GM23248 (cell line): ENCODE measurements around the gene CD84. TPM values are rescaled to one million over a fixed set of nuclear protein-coding genes. Genes with fewer than 3 reads are reported as not detected.
"Not testable (repeated sequence)": the region's sequence is repeated elsewhere in the genome, so short reads cannot be mapped to it uniquely, and the experiment has no call there.

Experiments
- DNase-seq: peaks from one replicate; pipeline ENCODE4 v3.0.0-alpha.2; 2015
- H2AFZ ChIP-seq: fragments of 200-600 bp; sonication (generic); 2 replicates; pipeline ENCODE4 v1.6.1; 2016; ENCODE audit warnings: antibody characterized with exemption
- H3F3A ChIP-seq: fragments of 200-600 bp; sonication (generic); 2 replicates; pipeline ENCODE4 v1.6.1; 2016; ENCODE audit warnings: mild to moderate bottlenecking, antibody characterized with exemption, mixed run types; ENCODE audit not compliant: insufficient read depth
- H3K27ac ChIP-seq: fragments of 200-600 bp; sonication (generic); 2 replicates; pipeline ENCODE4 v1.5.1; 2016; ENCODE audit warnings: mild to moderate bottlenecking
- H3K27me3 ChIP-seq: fragments of 200-600 bp; sonication (generic); replicated peaks from 2 replicates; pipeline ENCODE4 v1.6.1; 2016; ENCODE audit warnings: mild to moderate bottlenecking; ENCODE audit not compliant: insufficient read depth
- H3K36me3 ChIP-seq: fragments of 200-600 bp; sonication (generic); 2 replicates; pipeline ENCODE4 v1.6.1; 2016; ENCODE audit warnings: low read depth, mild to moderate bottlenecking
- H3K4me1 ChIP-seq: fragments of 200-600 bp; sonication (generic); 2 replicates; pipeline ENCODE4 v1.6.1; 2016; ENCODE audit warnings: mild to moderate bottlenecking; ENCODE audit not compliant: insufficient read depth
- H3K4me2 ChIP-seq: fragments of 200-600 bp; sonication (generic); one replicate; pipeline ENCODE4 v1.6.1; 2016; ENCODE audit warnings: mild to moderate bottlenecking; ENCODE audit not compliant: unreplicated experiment
- H3K4me3 ChIP-seq: fragments of 200-600 bp; sonication (generic); 2 replicates; pipeline ENCODE4 v1.5.1; 2016; ENCODE audit warnings: mild to moderate bottlenecking
- H3K79me2 ChIP-seq: fragments of 200-600 bp; sonication (generic); 2 replicates; pipeline ENCODE4 v1.6.1; 2016; ENCODE audit warnings: mild to moderate bottlenecking; ENCODE audit not compliant: insufficient read depth
- H3K9ac ChIP-seq: fragments of 200-600 bp; sonication (generic); 2 replicates; pipeline ENCODE4 v1.6.1; 2016; ENCODE audit warnings: mild to moderate bottlenecking
- H3K9me2 ChIP-seq: fragments of 200-600 bp; sonication (generic); 2 replicates; pipeline ENCODE4 v1.6.1; 2016; ENCODE audit warnings: mixed run types, mild to moderate bottlenecking, moderate library complexity; ENCODE audit not compliant: insufficient read depth
- H3K9me3 ChIP-seq: fragments of 200-600 bp; sonication (generic); one replicate; pipeline ENCODE4 v1.6.1; 2017; ENCODE audit warnings: low read depth
- H4K20me1 ChIP-seq: fragments of 200-600 bp; sonication (generic); 2 replicates; pipeline ENCODE4 v1.6.0; 2016; ENCODE audit not compliant: insufficient read depth
- EZH2 ChIP-seq: fragments of 200-600 bp; sonication (generic); IDR thresholded peaks from 2 replicates; pipeline ENCODE4 v1.6.1; 2018; ENCODE audit warnings: antibody characterized with exemption, mild to moderate bottlenecking; ENCODE audit not compliant: insufficient read depth, poor library complexity, severe bottlenecking
- EZH2phosphoT487 ChIP-seq: fragments of 200-600 bp; sonication (generic); IDR thresholded peaks from 2 replicates; pipeline ENCODE4 v1.6.1; 2018; ENCODE audit warnings: antibody characterized with exemption, moderate library complexity, mild to moderate bottlenecking, low read depth; ENCODE audit not compliant: insufficient read depth
- whole genome bisulfite sequencing, 2 experiments: methylation state at CpG; one replicate each; pipeline ENCODE4 v1.1.6; 2015 to 2017; ENCODE audit warnings: low lambda C conversion rate in 2 of 2, low coverage in 1 of 2; ENCODE audit errors: missing lambda C conversion rate in 2 of 2; 5-methylcytosine and 5-hydroxymethylcytosine counted together
- in situ Hi-C: fragments of 300-500 bp; cut with MboI; formaldehyde crosslinking; loops from 2 replicates; pipeline ENCODE4 v1.15.0; 2020
- polyA plus RNA-seq: library from polyadenylated mRNA; unstranded; fragments of >200 nt; fragmentation: Nextera tagmentation; extraction: Ambion mirVana; gene quantifications from 2 replicates; pipeline ENCODE4 v1.2.1, GENCODE V29; 2016
- total RNA-seq: library from RNA; depleted of rRNA; stranded (reverse); fragments of >200 nt; shearing (Covaris generic); gene quantifications from 2 replicates; pipeline ENCODE4 v1.2.3, GENCODE V29; 2014

The CD84 gene
- total and polyA plus RNA-seq, 2 experiments from 2014 or later = not detected

- DNase-seq = no peak
- WGBS, 2 experiments = 7 to 16% methylated on average over 8 of the region's 8 CpGs
- H3K9me3 ChIP-seq = no peaks in the 10 kb centered on the region
- H3K27ac ChIP-seq = no peak overlapping the region
- TF ChIP-seq EZH2 = no peak
- no peak for TF ChIP-seq EZH2phosphoT487
- H3K4me1 ChIP-seq = no peaks in the 10 kb centered on the region
- in situ Hi-C loops = no loop called here
- H3K36me3 ChIP-seq = no peaks in the 10 kb centered on the region
- no peak overlapping the region for H3K4me2 ChIP-seq
- H4K20me1 ChIP-seq = no peaks in the 10 kb centered on the region
- H2AFZ ChIP-seq = no peak overlapping the region
- no peak overlapping the region for H3K9ac ChIP-seq
- no peaks in the 10 kb centered on the region for H3K79me2 ChIP-seq
- H3K27me3 ChIP-seq = no peaks in the 10 kb centered on the region; the same call in 1 of the 2 replicates
- H3K4me3 ChIP-seq = no peak overlapping the region
- H3K9me2 ChIP-seq = no peaks in the 10 kb centered on the region
- no peaks in the 10 kb centered on the region for H3F3A ChIP-seq
Observed at GRCh38 chr1:160567858-160568682, 11.2 kb downstream of the CD84 start.

- in situ Hi-C loops = no loop called here
- no peaks in the 10 kb centered on the region for H3K9me3 ChIP-seq
- DNase-seq = no peak
- H3K27ac ChIP-seq = no peak overlapping the region
- H3K4me3 ChIP-seq = no peak overlapping the region
- no peaks in the 10 kb centered on the region for H3F3A ChIP-seq
- no peaks in the 10 kb centered on the region for H4K20me1 ChIP-seq
- H3K27me3 ChIP-seq = no peaks in the 10 kb centered on the region; the same call in 1 of the 2 replicates
- H3K79me2 ChIP-seq = no peaks in the 10 kb centered on the region
- no peak overlapping the region for H3K4me2 ChIP-seq
- TF ChIP-seq EZH2 (no peak), EZH2phosphoT487 (no peak)
- H2AFZ ChIP-seq = no peak overlapping the region
- no peak overlapping the region for H3K9ac ChIP-seq
- no peaks in the 10 kb centered on the region for H3K9me2 ChIP-seq
- no peaks in the 10 kb centered on the region for H3K4me1 ChIP-seq
- H3K36me3 ChIP-seq = no peaks in the 10 kb centered on the region
- WGBS, 2 experiments = 21 to 32% methylated on average over 5 of the region's 5 CpGs
Observed at GRCh38 chr1:160567341-160567740, 12.0 kb downstream of the CD84 start.

GRCh38 chr1:160565564-160565963 lies 13.7 kb downstream of the CD84 start:
- 12 to 19% methylated on average over 4 of the region's 4 CpGs for WGBS, 2 experiments
- no peaks in the 10 kb centered on the region for H3K4me1 ChIP-seq
- no peaks in the 10 kb centered on the region for H3K9me3 ChIP-seq
- no peak overlapping the region for H2AFZ ChIP-seq
- in situ Hi-C loops = no loop called here
- H3K27me3 ChIP-seq = no peaks in the 10 kb centered on the region; the same call in 1 of the 2 replicates
- H3K36me3 ChIP-seq = no peaks in the 10 kb centered on the region
- no peak for TF ChIP-seq EZH2phosphoT487
- no peak for TF ChIP-seq EZH2
- no peaks in the 10 kb centered on the region for H3K9me2 ChIP-seq
- no peak overlapping the region for H3K4me3 ChIP-seq
- no peak overlapping the region for H3K27ac ChIP-seq
- no peaks in the 10 kb centered on the region for H3F3A ChIP-seq
- H3K79me2 ChIP-seq = no peaks in the 10 kb centered on the region
- no peak overlapping the region for H3K9ac ChIP-seq
- no peaks in the 10 kb centered on the region for H4K20me1 ChIP-seq
- no peak overlapping the region for H3K4me2 ChIP-seq
- DNase-seq = no peak

- H3K79me2 ChIP-seq, H3K27me3 ChIP-seq, H4K20me1 ChIP-seq, H3K4me1 ChIP-seq, H3K27ac ChIP-seq, H3K9ac ChIP-seq, H3K9me2 ChIP-seq, H3K4me3 ChIP-seq, H3F3A ChIP-seq, H2AFZ ChIP-seq, H3K36me3 ChIP-seq, DNase-seq, in situ Hi-C loops, H3K9me3 ChIP-seq, H3K4me2 ChIP-seq: not testable (repeated sequence)
- 0% methylated on average over 1 of the region's 1 CpG for WGBS, 2 experiments
Observed at GRCh38 chr1:160563230-160563629, 16.1 kb downstream of the CD84 start.

DNA sequence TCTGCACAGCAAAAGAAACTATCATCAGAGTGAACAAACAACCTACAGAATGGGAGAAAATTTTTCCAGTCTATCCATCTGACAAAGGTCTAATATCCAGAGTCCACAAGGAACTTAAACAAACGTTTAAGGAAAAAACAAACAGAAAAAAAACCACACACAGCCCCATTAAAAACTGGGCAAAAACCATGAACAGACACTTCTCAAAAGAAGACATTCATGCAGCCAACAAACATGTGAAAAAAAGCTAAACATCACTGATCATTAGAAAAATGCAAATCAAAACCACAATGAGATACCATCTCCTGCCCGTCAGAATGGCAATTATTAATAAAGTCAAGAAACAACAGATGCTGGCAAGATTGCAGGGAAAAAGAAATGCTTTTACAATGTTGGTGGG lies 16.6 kb downstream of the CD84 start:
- H3K4me2 ChIP-seq, H3K79me2 ChIP-seq, H3K4me3 ChIP-seq, H3K9me3 ChIP-seq, H4K20me1 ChIP-seq, H3K27me3 ChIP-seq, H3K9ac ChIP-seq, in situ Hi-C loops, H3K36me3 ChIP-seq, H3F3A ChIP-seq, DNase-seq, H3K4me1 ChIP-seq, H2AFZ ChIP-seq, H3K27ac ChIP-seq, H3K9me2 ChIP-seq: not testable (repeated sequence)
- 21 to 24% methylated on average over 2 of the region's 2 CpGs for WGBS, 2 experiments
